ENCODE data around the gene ANKRD33B. TPM values are rescaled to one million over a fixed set of nuclear protein-coding genes. Genes with fewer than 3 reads are reported as not detected.
A peak's percentile ranks its signal among the peaks of the same experiment; 100 is the strongest.

The ANKRD33B gene
- total RNA-seq, 1 experiment from 2014 or later = 10.9 TPM

GRCh38 chr5:10595293-10595671, 31.4 kb downstream of the ANKRD33B start:
- Histone ChIP-seq H3K4me3 (replicated peaks in 1 of 2; ENCODE audit: low read depth in 1 of 2, low read length in 2 of 2) (peak overlapping the region; percentile 23 to 43), H3K36me3 (ENCODE audit: control insufficient read depth in 1 of 2, insufficient read depth in 2 of 2, low read length in 2 of 2) (no peaks in the 10 kb centered on the region), H3K27me3 (ENCODE audit: insufficient read depth, low read length) (no peaks in the 10 kb centered on the region), H2AFZ (ENCODE audit: low read depth, low read length, poor library complexity, severe bottlenecking) (no peak overlapping the region), H3K9me2 (ENCODE audit: insufficient read depth) (no peaks in the 10 kb centered on the region), H3K4me2 (ENCODE audit: low read length) (peak overlapping the region; percentile 80), H3K9ac (ENCODE audit: low read length) (peak overlapping the region; percentile 60), H3K79me2 (ENCODE audit: insufficient read depth, low read length) (peaks cover 68% of the 10 kb centered on the region), H3K9me3 (ENCODE audit: control insufficient read depth in 1 of 2, insufficient read depth in 1 of 2, low read depth in 1 of 2, low read length in 2 of 2) (no peaks in the 10 kb centered on the region), H4K20me1 (ENCODE audit: insufficient read depth) (no peaks in the 10 kb centered on the region), H3K4me1 (ENCODE audit: control insufficient read depth in 1 of 2, insufficient read depth in 2 of 2, low read length in 2 of 2) (peaks cover 35 to 90% of the 10 kb centered on the region in 2 experiments), H3K27ac (ENCODE audit: low read depth, low read length) (peak overlapping the region; percentile 76)
- ChIA-PET POLR2A (no interaction called here), RAD21 (ENCODE audit: low non-redundant PET in 1 of 2, low total read pairs in 2 of 2, uncharacterized antibody in 2 of 2, unreplicated experiment in 2 of 2) (no interaction called here), CTCF (interaction anchor here (1.0 kb wide), 1 partner anchor 9 kb away, joined by 3 read pairs; no protein-coding TSS in a partner anchor)
- TF ChIP-seq MAX (IDR thresholded peaks at IDR 0.05) (no peak), REST (IDR thresholded peaks at IDR 0.05; ENCODE audit: low read depth) (no peak), ZNF274 (IDR thresholded peaks at IDR 0.05; ENCODE audit: low read depth, low read length) (no peak), EZH2 (IDR thresholded peaks at IDR 0.05) (no peak), ZFX (IDR thresholded peaks at IDR 0.05) (no peak), POLR2AphosphoS5 (IDR thresholded peaks at IDR 0.05; ENCODE audit: low read depth, low read length) (no peak), SP1 (IDR thresholded peaks at IDR 0.05; ENCODE audit: low read depth) (no peak), FOSL1 (IDR thresholded peaks at IDR 0.05; ENCODE audit: low read depth) (no peak), CEBPB (IDR thresholded peaks at IDR 0.05; ENCODE audit: low read depth) (no peak), EZH2phosphoT487 (IDR thresholded peaks at IDR 0.05; ENCODE audit: borderline replicate concordance) (no peak), EGR1 (IDR thresholded peaks at IDR 0.05; ENCODE audit: low read depth) (no peak), ATF3 (IDR thresholded peaks at IDR 0.05) (no peak)
- BruUV-seq (replicated peaks) = TSS peak; percentile 95
- DNase-seq (ENCODE audit: low read depth, low spot score) = no peak
- peak; percentile 31 for ATAC-seq
- intact Hi-C loops (cut with micrococcal nuclease) = no loop called here

Data from HCT116 (cell line).